Coronary artery (tissue), 2 donors: ENCODE measurements around the gene TRIO.

ENCODE experiments used
- DNase-seq: peaks from one replicate; pipeline ENCODE4 v3.0.0-alpha.2; 2017; ENCODE audit warnings: low spot score
- H3K27ac ChIP-seq, 2 donors: fragments of 200-600 bp; sonication (generic); one replicate each; pipeline ENCODE4 v1.5.1; 2016 to 2019
- H3K4me3 ChIP-seq: fragments of 200-600 bp; sonication (generic); 2 replicates; pipeline ENCODE4 v1.5.1; 2016; ENCODE audit warnings: mild to moderate bottlenecking, moderate library complexity
- TF ChIP-seq, protein P1 (sequence below): fragments of 200-600 bp; sonication (generic); IDR thresholded peaks from one replicate; pipeline ENCODE4 v1.5.1; 2019; ENCODE audit warnings: antibody characterized with exemption

TRIO gene

DNA sequence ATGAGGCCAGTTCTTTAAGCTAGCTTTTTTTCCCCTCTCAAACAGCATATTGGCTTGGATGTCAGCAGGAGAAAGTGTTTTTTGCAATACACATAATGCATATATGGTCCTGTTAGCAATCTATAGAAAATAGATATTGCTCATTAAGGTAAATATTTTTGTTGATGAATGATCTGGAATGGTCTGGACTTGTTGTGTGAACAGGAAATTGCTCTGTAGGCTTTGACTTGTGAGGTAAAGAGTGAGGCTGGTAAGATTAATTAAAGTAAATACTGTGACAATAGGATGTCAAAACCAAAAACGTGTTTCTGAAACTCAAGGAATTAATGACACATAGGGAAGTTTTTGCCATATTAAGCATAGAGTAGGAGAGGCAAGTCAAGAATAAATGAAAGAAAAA, 176.0 kb downstream of the TRIO start:
- Histone ChIP-seq H3K27ac (no peak overlapping the region), H3K4me3 (no peak overlapping the region)
- TF ChIP-seq, protein P1, sequence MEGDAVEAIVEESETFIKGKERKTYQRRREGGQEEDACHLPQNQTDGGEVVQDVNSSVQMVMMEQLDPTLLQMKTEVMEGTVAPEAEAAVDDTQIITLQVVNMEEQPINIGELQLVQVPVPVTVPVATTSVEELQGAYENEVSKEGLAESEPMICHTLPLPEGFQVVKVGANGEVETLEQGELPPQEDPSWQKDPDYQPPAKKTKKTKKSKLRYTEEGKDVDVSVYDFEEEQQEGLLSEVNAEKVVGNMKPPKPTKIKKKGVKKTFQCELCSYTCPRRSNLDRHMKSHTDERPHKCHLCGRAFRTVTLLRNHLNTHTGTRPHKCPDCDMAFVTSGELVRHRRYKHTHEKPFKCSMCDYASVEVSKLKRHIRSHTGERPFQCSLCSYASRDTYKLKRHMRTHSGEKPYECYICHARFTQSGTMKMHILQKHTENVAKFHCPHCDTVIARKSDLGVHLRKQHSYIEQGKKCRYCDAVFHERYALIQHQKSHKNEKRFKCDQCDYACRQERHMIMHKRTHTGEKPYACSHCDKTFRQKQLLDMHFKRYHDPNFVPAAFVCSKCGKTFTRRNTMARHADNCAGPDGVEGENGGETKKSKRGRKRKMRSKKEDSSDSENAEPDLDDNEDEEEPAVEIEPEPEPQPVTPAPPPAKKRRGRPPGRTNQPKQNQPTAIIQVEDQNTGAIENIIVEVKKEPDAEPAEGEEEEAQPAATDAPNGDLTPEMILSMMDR, result no peak
- DNase-seq, result no peak

- Histone ChIP-seq H3K27ac (no peak overlapping the region), H3K4me3 (no peak overlapping the region)
- TF ChIP-seq, protein P1, result no peak
- DNase-seq, result no peak
Observed at GRCh38 chr5:14321936-14322335, 178.8 kb downstream of the TRIO start.

DNA sequence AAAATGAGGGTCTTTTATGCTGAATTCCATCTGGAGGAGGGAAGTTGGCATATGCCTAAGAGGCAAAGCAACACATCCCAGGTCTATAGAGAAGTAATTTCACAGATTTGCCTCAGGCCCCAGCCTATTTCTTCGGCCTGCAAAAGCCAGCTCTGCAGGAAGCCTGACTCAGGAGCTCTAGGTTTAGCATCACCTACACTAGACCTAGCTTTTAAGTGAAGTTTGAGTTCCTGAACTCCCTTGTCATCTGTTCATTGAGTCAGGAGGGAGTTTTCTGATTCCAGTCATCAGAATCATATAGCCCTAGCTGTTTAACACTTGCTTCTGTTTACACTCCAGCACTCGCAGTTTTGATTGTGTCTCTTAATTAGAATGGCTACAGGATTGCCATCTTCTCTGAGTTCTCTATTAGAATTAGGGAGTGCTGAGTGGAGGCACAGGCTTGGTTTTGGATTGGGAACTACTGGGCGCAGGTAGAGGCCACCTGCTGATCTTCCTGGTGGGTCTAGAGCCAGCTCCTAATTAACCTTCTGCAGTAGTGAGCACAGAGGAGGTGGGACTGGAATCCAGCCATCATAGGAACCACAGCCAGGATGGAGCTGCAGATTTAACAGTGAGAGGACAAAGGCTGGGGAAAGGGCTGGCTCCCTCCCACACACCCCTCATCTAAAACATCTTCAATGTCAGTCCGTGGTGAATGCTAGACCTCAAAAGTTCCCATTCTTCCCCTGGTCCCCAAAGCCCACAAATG, 179.5 kb downstream of the TRIO start:
- H3K27ac ChIP-seq, result no peak overlapping the region
- TF ChIP-seq, protein P1, result no peak
- DNase-seq, result no peak
- no peak overlapping the region for H3K4me3 ChIP-seq

DNA sequence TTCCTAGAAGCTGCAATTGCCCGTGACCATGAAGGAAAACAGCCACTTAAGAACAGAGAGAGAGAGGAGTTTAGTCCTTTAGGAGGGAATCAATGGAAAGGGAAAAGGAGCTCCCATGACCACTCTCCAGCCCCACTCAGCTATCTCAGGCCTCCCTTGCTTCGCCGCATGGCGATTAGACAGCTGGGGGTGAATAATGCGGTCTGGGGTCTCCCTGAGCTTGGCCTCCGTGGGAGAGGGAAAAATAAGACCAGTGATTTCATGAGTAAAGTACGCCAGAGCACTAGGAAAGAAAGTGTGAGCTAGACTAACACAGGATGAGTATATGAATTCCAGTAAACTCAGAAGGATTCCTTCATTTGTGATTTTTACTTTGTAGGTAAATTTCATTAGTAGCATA, 180.3 kb downstream of the TRIO start:
- TF ChIP-seq, protein P1, result no peak
- no peak overlapping the region for H3K27ac ChIP-seq
- DNase-seq, result no peak
- H3K4me3 ChIP-seq, result no peak overlapping the region

- H3K27ac ChIP-seq, result no peak overlapping the region
- DNase-seq, result no peak
- TF ChIP-seq, protein P1, result no peak
- no peak overlapping the region for H3K4me3 ChIP-seq
Observed at GRCh38 chr5:14325369-14325768, 182.2 kb downstream of the TRIO start.

- DNase-seq, result no peak
- Histone ChIP-seq H3K27ac (no peak overlapping the region), H3K4me3 (no peak overlapping the region)
- TF ChIP-seq, protein P1, result no peak
Observed at GRCh38 chr5:14326035-14326903, 183.1 kb downstream of the TRIO start.
